Left colon (tissue), 2 donors: Measurements from ENCODE around the gene PCDHGA5. TPM values are rescaled to one million over a fixed set of nuclear protein-coding genes. Genes with fewer than 3 reads are reported as not detected.
"Not testable (repeated sequence)": the region's sequence is repeated elsewhere in the genome, so short reads cannot be mapped to it uniquely, and the experiment has no call there.

ENCODE experiments used
- ATAC-seq: fragments of 200-7000 bp; cut with Tn5 transposase; one replicate; pipeline ENCODE4 v1.9.1; 2020; ENCODE audit warnings: mild to moderate bottlenecking, moderate library complexity
- DNase-seq, 2 donors: peaks; one replicate each; pipeline ENCODE4 v3.0.0-alpha.2; 2020
- intact Hi-C, 2 donors: fragments of 100-400 bp; cut with DNase I in 1 of 2; cut with micrococcal nuclease in 1 of 2; formaldehyde crosslinking; loops; one replicate each; pipeline versions ENCODE4 v1.11.2 to v1.14.0; 2022; cut with DNase I, micrococcal nuclease
- total RNA-seq, 2 donors: library from RNA; stranded (reverse); fragmentation: NEBNext Ultra II Directional; extraction: Animal tissue kit (Norgen Biotek cat#: 25700); gene quantifications; one replicate each; pipeline ENCODE4 v1.2.1, GENCODE V29; 2021
- donor health status: DM: no; HTN: no; CAD: no.
- donor health status: DM: yes; HTN: yes; CAD: no.

PCDHGA5 gene
- total RNA-seq, 2 donors from 2014 or later = 0.70 to 1.5 TPM

DNA sequence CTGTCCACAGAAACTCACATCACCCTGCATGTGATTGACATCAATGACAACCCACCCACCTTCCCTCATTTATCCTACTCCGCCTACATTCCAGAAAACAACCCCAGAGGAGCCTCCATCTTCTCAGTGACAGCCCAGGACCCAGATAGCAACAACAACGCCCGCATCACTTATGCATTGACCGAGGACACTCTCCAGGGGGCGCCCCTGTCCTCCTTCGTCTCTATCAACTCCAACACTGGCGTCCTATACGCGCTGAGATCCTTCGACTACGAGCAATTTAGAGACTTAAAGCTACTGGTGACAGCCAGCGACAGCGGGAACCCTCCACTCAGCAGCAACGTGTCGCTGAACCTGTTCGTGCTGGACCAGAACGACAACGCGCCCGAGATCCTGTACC, 18.6 kb upstream of the PCDHGA5 start:
- ATAC-seq (no peak), DNase-seq (no peak)
- intact Hi-C loops = loop anchor here in 1 of 2 donors (10.0 kb wide), 1 partner anchor 49 kb away; the partner anchor contains the start of genes PCDHGA8 and PCDHGB5

DNA sequence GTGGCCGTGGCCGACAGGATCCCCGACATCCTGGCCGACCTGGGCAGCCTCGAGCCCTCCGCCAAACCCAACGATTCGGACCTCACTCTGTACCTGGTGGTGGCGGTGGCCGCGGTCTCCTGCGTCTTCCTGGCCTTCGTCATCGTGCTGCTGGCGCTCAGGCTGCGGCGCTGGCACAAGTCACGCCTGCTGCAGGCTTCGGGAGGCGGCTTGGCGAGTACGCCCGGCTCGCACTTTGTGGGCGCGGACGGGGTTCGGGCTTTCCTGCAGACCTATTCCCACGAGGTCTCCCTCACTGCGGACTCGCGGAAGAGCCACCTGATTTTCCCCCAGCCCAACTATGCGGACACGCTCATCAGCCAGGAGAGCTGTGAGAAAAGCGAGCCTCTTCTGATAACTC, 17.9 kb upstream of the PCDHGA5 start:
- intact Hi-C loops = loop anchor here in 1 of 2 donors (10.0 kb wide), 1 partner anchor 49 kb away; the partner anchor contains the start of genes PCDHGA8 and PCDHGB5
- not testable (repeated sequence) for ATAC-seq, DNase-seq

DNA sequence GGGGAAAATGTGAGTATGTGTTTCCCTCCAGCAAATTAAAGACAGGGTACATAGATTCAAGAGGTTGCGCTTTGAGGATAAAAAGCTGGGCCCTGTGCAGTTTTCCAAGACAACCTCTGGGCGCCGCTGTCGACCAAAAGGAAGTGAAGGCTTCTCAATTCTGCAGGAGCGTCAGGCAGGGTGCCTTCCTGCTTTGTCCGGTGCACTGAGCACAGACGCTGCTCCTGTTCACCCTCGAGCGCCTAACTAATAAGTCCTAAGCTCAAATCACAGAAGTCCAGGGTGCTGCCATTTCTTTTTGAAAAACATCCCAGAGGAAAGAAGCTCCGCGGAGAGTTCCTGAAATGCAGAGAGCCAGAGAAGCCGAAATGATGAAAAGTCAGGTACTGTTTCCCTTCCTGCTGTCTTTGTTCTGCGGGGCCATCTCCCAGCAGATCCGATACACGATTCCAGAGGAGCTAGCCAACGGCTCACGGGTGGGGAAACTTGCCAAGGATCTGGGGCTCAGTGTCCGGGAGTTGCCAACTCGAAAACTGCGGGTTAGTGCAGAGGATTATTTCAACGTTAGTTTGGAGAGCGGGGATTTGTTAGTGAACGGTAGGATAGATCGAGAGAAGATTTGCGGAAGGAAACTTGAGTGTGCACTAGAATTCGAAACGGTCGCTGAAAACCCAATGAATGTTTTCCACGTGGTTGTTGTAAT, 13.9 kb upstream of the PCDHGA5 start, which contains the start of gene PCDHGB1:
TSS of gene PCDHGB1 (plus strand) at position 183 of the 703 bp plus-strand sequence. CDS start at position 345, 162 bp downstream.
- intact Hi-C loops = loop anchor here in 1 of 2 donors (10.0 kb wide), 1 partner anchor 45 kb away; the partner anchor contains the start of genes PCDHGA8 and PCDHGB5
- ATAC-seq (peak; percentile 71), DNase-seq (peak in 1 of 2 donors; percentile 36)

- ATAC-seq = no peak
- no peak for DNase-seq
- intact Hi-C loops = no loop called here
Observed at GRCh38 chr5:141351591-141351990, 12.4 kb upstream of the PCDHGA5 start.

DNA sequence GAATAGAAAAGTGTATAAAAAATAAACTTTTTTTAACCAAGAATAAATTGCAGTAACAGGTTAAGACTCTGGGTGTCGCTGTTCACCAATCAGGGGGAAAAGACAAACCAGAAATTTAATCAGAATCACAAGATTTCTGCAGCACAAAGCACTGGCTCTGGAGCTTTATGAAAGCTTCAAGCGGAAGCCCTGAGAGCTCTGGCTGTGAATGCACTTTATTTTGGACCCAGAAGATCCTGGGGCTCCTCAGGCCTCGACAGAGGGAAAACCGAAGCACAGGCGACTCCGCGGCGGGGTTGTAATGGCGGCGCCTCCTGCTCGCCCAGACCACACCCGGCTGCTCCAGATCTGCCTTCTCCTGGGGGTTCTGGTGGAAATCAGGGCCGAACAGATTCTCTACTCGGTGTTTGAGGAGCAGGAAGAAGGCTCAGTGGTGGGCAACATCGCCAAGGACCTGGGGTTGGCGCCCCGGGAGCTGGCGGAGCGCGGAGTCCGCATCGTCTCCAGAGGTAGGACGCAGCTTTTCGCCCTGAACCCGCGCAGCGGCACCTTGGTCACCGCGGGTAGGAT, 9.0 kb upstream of the PCDHGA5 start, which contains the start of gene PCDHGA4:
TSS of gene PCDHGA4 (plus strand) at position 122 of the 570 bp plus-strand sequence. CDS start at position 209, 87 bp downstream.
- DNase-seq = no peak
- intact Hi-C loops = no loop called here
- ATAC-seq = no peak

GRCh38 chr5:141355641-141356040, 8.3 kb upstream of the PCDHGA5 start:
- no peak for ATAC-seq
- DNase-seq = no peak
- intact Hi-C loops = no loop called here

GRCh38 chr5:141356133-141356532, 7.8 kb upstream of the PCDHGA5 start:
- DNase-seq = no peak
- intact Hi-C loops = no loop called here
- ATAC-seq = no peak

DNA sequence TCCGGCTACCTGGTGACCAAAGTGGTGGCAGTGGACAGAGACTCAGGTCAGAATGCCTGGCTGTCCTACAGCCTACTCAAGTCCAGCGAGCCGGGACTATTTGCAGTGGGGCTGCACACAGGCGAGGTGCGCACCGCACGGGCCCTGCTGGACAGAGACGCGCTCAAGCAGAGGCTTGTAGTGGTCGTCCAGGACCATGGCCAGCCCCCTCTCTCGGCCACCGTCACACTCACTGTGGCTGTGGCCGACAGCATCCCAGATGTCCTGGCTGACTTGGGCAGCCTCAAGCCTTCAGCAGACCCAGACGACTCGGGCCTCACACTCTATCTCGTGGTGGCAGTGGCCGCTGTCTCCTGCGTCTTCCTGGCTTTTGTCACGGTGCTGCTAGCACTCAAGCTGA, 7.0 kb upstream of the PCDHGA5 start:
- DNase-seq = no peak
- no peak for ATAC-seq
- intact Hi-C loops = no loop called here

GRCh38 chr5:141359790-141360426, 4.1 kb upstream of the PCDHGA5 start, which contains the start of gene PCDHGB2:
TSS of gene PCDHGB2 (plus strand) at chr5:141359994. CDS start at chr5:141360136, 142 bp downstream.
- DNase-seq (no peak), ATAC-seq (peak; percentile 35)
- intact Hi-C loops = no loop called here

- no peak for DNase-seq
- no peak for ATAC-seq
- intact Hi-C loops = no loop called here
Observed at GRCh38 chr5:141360685-141361084, 3.3 kb upstream of the PCDHGA5 start.

- ATAC-seq (no peak), DNase-seq (no peak)
- intact Hi-C loops = no loop called here
Observed at GRCh38 chr5:141362719-141363118, 1.2 kb upstream of the PCDHGA5 start.

- ATAC-seq (no peak), DNase-seq (no peak)
- intact Hi-C loops = no loop called here
Observed at GRCh38 chr5:141366016-141366896, 2.3 kb downstream of the PCDHGA5 start.

GRCh38 chr5:141369994-141370848, 6.3 kb downstream of the PCDHGA5 start, which contains the start of gene PCDHGB3:
TSS of gene PCDHGB3 (plus strand) at chr5:141370242. CDS start at chr5:141370395, 153 bp downstream.
- intact Hi-C loops = no loop called here
- ATAC-seq (peak; percentile 71), DNase-seq (peak in 1 of 2 donors; percentile 41)

GRCh38 chr5:141371572-141372475, 7.9 kb downstream of the PCDHGA5 start:
- no peak for DNase-seq
- ATAC-seq = no peak
- intact Hi-C loops = no loop called here

DNA sequence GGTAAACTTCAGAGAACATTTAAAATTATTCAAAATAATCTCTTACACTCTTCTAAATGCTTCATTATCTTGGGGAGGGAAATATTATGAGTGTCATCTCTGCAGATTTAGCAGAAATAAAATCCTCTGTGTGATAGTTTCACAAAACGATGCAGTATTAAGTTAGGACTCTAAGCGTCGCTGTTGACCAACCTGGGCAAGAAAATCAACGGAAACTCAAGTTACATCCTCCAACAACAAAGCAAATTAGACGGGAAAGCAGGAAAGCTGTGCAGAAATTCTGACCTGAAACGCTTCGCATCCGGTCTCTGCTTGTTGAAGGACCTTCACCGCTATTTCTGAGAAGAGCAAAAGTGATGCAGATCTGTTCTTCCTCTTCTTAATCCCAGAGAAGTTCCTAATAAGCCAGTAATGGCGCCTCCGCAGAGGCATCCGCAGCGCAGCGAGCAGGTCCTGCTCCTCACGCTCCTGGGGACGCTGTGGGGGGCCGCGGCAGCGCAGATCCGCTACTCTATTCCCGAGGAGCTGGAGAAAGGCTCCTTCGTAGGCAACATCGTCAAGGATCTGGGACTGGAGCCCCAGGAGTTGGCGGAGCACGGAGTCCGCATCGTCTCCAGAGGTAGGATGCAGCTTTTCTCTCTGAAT, 9.8 kb downstream of the PCDHGA5 start, which contains the start of gene PCDHGA6:
TSS of gene PCDHGA6 (plus strand) at position 219 of the 645 bp plus-strand sequence. CDS start at position 412, 193 bp downstream.
- ATAC-seq (no peak), DNase-seq (no peak)
- intact Hi-C loops = no loop called here

GRCh38 chr5:141374627-141375026, 10.7 kb downstream of the PCDHGA5 start:
- intact Hi-C loops = no loop called here
- ATAC-seq (no peak), DNase-seq (no peak)
